ENCODE measurements around the gene TUFT1.
A peak's percentile ranks its signal among the peaks of the same experiment; 100 is the strongest.

Gene TUFT1, protein sequence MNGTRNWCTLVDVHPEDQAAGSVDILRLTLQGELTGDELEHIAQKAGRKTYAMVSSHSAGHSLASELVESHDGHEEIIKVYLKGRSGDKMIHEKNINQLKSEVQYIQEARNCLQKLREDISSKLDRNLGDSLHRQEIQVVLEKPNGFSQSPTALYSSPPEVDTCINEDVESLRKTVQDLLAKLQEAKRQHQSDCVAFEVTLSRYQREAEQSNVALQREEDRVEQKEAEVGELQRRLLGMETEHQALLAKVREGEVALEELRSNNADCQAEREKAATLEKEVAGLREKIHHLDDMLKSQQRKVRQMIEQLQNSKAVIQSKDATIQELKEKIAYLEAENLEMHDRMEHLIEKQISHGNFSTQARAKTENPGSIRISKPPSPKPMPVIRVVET

DNA sequence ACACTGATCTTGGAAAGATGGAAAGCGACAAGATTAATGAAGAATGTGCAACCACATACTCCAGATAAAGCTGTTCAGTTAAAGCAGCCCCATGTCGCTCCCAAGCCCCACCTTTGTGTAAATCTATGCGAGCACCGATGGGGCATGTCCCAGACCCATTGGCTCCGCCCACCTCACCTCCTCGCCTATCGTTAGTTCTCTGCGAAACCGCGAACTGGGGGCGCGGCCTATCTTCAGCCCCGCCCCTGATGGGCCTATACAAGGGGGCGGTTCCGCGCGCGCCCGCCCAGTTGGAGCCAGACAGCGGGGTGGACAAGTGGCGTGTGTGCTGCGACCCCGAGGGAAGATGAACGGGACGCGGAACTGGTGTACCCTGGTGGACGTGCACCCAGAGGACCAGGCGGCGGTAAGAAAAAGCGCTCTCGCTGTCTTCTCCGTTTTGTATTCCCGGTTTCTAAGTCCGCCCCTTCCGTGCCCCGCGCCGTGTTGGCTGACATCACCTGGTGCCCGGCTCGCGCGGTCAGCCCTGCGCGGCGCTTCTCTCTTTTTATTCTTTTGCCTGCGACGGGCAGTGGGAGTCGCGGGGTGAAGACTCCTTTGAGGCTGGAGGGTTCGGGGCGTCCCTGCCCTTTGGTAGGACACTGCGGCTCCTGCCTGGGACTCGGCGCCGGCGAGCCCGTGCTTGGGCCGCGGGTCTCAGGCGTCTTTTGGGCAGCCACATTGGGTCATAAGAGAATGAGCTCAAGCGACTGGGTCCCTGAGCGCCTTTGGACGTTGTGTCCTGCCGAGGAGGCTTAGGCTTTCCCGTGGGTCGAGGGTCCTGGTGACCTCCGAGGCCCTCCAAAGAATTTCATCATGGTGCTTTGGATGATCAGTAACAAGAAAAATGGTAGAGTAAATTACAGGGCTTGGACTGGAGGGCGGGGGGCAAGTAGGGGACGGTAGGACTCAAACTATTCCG is at the start of gene TUFT1:
TUFT1 (plus strand) TSS at position 289 of the 961 bp plus-strand sequence; CDS start at position 347, 58 bp downstream.
- peak; percentile 95 for DNase-seq

DNA sequence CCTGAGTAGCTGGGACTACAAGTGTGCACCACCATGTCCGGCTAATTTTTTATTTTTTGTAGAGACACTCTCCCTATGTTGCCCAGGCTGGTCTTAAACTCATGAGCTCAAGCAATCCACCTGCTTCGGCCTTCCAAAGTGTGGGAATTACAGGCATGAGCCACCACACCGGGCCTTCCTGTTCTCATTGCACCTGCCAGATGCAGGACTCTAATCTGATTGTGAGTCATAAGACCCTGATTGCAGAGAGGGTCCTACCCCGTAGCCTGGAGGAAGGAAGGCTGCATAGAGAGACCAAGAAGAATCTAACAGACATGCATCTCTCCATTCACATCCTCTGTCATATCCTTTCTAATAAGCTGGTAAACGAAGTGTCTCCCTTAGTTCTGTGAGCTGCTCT is 48.5 kb upstream of the TUFT1 start:
- DNase-seq, result no peak

DNA sequence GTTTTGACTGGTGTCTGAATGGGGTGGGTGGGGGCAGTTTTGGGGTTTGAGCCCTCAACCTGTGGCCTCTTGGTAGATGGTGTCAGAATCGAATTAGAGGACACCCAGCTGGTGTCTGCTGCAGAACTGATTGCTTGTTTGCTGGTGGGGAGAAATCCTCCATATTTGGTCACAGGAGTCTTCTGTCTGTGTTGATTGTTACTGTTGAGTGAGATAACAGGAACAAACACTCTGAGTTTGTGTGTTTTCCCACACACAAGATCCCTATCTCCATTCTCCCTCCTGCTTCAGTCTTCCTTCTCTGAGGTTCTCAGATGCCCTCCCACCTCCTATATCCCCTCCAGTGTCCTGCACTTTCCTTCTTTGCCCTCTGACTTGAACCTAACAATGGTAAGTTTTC is 48.0 kb upstream of the TUFT1 start:
- no peak for DNase-seq

DNA sequence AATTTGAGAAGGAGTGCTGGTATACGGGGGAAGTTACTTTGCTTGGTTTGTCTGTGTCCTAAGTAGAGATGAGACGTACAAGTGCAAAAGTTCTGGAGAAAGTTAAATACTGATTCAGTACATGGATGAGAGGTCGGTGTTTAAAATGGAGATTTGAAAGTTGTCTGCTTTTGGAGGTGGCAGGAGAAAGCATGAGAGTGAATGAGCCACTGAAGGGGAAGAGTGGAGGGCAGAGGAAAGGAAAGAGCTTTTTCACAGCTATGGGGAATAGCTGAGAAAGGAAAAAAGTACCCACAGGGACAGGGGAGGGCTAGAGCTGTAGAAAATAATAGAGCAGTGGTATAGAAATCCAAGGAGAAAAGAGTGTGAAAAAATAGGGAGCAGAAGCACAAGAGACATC is 47.1 kb upstream of the TUFT1 start:
- no peak for DNase-seq

DNA sequence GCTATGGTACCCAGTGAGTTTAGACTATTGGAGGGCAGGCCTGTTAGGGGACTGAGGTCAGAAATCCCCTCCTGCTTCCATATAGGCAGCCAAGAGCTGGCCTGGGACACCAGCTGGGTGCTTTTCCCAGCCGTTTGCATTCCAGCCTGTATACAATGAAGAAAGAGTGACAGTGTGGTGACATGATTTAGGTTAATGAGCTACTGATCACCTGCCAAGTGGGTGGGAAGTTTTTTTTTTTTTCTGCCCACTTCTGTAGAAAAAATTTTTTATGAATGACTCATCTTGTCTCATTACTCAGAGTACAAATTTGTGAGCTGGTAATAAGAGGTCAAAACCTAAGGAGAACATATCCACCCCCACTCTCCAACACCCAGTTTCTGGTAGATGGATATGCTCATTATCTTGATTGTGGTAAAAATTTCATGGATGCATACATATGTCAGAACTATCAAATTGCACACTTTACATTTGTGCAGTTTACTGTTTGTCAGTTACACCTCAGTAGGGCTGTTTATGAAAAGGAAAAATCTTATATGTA is 45.3 kb upstream of the TUFT1 start:
- no peak for DNase-seq

DNA sequence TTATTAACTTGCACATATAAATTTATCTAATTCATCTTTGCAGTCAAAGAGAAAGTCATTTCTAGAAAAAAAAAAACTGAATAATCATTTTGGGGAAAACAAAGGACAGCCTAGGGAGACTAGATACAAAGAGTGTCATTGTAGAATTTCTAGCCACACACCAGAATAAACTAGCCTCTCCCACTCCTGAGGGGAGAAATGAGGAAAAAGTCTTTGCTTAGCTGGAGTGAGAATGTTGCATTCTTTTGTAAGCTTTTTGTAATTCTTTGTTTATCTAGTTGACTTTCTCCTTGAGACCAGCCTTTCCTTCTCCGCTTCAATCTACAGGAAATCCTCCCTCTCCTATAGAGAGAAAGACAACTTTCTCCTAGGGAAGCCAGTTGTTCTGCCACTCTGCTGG is 44.8 kb upstream of the TUFT1 start:
- DNase-seq, result no peak

DNA sequence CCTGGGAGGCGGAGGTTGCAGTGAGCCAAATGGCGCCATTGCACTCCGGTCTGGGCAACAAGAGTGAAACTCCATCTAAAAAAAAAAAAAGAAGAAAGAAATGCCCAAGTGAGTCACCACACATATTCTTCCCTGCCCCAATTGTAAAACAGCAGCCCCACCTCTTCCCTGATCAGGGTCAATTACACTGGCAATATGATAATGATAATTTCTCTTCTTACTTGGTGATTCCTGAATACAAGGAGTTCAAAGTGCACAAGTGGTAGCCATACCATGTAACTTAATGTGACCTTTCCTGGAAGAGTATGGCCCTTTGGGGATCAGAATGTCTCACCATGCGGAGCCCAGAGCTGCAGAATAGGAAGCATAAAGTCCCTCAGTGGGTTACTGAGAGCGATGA is 40.7 kb upstream of the TUFT1 start:
- DNase-seq, result no peak

DNA sequence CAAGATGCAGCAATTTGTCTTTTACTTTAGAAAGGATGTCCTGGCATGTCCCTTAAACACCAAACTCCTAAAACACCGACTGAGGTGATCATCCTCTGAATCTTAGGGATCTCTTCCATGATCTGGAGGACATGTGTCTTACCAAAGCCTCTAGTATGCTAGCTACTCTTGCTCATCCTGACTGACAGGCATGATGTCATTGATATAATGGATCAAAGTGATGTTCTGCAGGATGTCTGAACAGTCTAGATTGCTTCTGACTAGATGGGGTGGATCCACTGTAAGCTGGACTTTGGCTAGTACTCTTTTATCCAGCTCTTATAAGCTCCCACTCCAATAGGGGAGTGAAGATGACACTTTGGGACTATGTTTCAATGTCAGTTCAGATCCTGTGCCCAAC is 40.2 kb upstream of the TUFT1 start:
- DNase-seq, result no peak

DNA sequence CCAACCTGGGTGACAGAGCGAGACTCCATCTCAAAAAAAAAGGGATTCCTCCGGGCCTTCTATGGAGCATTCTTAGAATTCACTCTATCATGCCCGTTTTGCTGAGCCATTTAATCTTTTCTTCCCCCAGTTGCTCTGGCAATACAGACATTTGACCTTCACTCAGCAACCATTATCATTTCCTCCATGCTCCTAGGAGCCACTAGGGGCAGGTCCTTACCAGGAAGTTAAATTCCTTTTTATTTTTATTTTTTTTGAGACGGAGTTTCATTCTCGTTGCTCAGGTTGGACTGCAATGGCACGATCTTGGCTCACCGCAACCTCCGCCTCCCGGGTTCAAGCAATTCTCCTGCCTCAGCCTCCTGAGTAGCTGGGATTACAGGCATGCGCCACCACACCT is 38.6 kb upstream of the TUFT1 start:
- DNase-seq, result no peak

DNA sequence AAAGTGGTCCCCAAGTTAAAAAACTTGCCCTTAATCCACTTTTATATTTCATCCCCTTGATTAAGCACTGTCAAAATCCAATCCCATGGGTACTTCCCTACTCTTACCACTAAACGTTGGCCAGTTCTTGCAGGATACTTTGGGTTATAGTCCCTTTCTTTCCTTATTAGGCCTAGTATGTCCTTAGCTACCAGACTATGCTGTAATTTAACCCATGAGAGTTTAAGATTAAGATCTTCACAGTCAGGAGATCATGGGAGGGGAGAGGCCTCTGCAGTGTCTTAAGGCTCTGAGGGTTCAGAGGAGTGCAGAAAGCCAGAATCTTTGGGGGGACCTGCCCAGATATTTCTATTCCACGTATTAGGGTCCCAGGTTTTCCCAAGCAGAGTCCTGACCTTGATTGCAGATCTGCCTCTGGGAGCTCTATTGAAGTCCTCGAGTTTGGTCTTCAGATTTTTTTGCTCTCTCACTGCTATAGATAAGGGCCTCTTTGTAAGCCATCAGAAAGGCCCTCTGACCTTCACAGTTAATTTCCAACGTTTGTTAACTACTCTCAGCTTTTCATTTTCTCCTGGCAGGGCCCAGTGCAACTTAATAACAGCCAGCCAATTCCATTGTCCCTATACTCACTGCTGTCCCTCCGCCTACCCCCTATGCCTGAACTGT is 37.9 kb upstream of the TUFT1 start:
- no peak for DNase-seq

DNA sequence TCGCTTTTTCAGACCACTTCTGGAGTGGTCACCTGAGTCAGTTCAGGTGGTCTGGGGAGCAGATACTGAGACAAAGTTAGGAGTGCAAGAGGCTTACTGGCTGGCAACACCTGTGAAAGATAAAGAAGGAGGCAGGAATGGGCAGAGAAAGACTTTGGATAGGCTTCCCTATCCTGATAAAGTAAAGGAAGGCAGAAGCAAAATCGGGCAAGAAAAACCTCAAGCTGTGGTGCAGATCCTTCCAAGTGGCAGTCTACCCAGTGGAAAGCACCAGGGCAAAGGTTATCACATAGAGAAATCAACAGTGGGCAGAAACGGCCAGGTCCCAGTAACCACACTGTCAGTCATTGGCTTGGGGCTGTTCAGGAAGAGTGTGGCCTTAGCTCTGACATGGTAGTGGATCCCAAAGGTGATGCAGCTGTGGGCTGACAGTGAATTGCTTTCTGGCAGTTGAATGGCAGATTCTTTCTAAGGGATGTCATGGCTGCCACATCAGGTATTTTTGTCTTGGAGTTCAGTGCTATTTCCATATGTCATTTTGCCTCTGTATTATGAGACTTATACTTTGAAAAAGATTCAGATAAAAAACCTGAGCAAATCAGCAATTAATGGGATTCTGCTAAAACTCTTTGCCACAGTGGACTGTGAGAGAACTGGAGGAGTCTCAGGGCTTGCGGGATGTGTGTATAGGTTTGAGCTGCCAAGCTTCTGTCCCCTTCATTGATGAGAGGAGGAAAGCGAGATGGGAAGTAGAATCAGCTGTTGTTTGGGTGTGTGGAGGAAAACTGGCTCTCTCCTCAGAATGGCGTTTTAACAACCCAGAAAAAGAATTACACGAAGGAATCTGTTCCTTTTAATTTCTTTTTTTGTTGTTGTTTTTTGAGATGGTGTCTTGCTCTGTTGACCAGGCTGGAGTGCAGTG is 37.0 kb upstream of the TUFT1 start:
- DNase-seq, result no peak

DNA sequence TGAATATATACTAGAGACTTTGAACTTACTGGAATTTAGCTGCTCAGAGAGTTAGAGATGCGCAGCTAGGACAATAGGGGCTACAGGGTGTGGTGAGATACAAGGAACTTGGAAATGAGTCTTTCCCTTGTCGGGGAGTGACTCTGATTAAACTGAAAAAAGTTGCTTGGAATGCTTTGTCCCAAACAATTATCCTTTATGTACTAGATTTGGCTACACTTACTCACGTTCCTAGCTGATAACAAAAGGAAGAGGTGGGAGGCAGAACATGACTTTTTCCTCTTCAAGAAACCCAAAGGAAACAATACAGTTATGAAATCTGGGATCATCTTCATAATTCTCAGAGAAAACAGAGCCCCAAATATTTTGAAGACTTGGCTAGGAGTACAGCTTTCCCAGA is 35.9 kb upstream of the TUFT1 start:
- no peak for DNase-seq

DNA sequence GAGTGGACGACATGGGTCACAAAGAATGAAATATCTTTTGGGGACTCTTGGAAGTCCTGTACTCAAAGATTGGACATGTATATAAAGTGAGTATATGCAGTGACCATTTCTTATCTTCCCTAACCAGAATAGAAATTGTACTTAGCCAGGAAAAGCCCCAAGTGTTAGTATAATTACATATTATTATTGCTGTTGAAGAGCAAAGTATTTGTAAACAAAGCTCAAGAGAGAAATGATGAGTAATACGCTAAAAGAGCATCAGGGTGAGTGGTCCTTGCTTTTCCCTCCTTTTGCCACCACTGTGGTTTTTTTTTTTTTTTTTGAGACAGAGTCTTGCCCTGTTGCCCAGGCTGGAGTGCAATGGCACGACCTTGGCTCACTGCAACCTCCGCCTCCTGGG is 35.4 kb upstream of the TUFT1 start:
- no peak for DNase-seq

DNA sequence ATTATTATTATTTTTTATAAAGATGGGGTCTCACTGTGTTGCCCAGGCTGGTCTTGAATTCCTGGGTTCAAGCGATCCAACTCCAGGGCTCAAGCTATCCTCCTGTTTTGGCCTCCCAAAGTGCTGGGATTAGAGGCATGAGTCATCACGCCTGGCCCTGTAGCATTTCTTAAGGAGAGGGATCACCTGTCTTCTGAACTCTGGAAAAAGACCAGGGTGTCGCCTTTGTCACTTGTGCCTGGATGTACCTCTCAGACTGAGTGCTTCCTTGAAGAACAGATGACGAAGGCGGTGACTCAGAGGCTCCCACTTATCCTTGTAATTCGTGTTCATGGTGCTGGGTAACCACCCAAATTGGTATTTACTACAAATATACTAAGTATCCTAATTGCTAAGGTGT is 31.3 kb upstream of the TUFT1 start:
- DNase-seq, result no peak

DNA sequence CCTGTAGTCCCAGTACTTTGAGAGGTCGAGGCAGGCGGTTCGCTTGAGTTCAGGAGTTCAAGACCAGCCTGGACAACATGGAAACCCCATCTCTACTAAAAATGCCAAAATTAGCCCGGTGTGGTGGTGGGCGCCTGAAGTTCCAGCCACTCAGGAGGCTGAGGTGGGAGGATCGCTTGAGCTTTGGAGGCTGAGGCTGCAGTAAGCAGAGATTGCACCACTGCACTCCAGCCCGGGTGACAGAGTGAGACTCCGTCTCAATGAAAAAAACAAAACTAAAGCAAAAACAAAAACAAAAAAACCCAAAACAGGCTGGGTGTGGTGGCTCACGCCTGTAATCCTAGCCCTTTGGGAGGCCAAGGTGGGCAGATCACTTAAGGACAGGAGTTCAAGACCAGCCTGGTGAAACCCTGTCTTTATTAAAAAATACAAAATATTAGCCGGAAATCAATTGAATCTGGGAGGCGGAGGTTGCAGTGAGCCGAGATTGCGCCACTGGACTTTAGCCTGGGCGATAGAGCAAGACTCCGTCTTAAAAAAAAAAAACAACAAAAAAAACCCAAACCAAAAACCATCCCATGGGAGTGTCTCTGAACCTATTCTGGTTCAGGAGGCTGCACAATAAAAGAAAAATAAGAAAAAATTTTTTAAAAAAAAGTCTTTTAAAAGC is 30.6 kb upstream of the TUFT1 start:
- no peak for DNase-seq

DNA sequence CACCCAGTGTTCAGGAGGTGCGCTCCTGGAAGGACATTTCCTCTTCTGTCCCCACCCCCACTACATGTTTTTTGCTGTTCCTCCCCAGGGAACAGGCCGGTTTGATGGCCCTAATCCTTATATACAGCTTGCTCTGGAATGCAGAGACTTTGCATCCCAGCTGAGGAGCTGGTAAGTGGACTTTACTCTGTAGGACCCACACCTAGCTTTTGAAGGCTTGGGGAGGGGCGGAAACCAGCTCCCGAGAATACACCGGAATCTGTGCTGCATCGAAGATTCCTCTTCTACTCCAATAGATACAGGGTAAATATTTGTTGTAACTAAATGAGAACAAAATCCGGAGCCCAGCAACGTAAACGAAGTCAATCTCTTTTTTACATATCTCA is 30.1 kb upstream of the TUFT1 start:
- DNase-seq, result no peak

DNA sequence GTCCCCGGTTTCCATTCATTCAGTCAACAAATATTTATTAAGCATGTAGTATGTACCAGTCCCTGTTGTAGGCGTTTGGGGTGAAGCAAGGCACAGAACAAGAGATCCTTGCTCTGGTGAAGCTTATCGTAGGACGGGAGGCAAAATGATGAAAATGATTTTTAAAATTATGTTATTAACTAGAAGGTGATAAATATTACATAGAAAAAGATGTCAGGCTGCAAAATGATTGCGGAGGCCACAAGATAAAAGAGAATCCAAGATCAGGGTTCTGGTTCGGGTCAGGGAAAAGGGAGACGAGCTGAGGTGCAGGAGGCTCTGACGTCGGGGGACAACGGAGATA is 29.5 kb upstream of the TUFT1 start:
- no peak for DNase-seq

DNA sequence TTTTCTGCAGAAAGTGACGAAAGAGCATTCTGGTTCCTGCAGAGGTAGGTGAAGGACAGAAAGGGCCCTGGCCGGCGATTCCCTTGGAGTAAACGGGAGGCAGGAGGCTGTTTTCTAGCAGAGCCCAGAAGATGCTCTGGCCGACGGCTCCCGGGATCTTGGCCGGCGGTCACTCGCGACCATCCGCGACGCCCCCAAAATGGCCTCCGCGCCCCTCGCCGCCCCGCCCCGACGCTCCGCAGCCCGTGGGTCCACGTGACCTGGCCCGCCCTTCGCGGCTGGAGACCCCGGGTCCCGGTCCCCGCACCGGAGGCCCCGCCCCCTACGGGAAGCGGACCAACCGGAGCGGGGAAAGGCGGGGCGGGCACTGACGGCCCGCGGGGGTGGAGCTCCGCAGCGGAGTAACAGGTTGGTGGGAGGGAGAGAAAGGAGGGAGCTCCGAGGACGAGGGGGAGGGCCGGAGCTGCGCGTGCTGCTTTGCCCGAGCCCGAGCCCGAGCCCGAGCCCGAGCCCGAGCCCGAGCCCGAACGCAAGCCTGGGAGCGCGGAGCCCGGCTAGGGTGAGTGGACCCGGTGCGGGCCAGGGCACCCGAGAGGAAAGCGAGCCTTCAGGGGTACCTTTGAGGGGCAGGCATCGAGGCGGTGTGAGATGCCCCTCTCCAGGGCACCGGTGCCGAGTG is 29.0 kb upstream of the TUFT1 start, which contains the start of gene CGN:
CGN (plus strand) TSS at position 431 of the 679 bp plus-strand sequence. CDS start 7,133 bp downstream, outside the sequence.
- peak; percentile 87 for DNase-seq

DNA sequence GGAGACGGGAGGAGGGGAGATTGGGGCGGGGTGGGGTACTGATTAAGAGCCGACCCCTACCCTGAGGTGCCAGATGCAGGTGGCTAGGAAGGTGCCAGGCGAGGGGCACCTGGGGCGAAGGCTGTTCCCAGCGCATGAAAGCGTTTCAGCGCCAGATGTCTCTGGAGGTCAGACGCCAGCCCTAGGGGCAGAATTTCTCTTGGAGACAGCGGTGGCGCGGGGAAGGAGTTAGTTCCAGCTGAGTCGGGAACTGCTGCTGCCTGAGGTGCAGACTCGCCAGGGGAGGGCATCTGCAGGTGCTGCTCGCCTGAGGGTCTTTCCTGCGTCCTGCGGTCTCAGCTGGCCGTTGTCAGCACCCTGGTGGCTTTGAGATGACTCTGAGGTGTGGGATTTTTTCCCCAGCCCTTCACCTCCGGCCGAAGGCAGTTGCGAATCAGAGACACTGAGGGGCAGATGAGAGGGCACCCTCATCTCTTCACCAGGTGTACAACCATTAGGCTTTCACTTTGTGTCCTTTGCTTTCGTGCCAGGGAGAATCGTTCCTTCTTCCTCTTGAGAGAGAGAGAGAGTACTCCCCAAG is 28.4 kb upstream of the TUFT1 start:
- DNase-seq, result peak; percentile 19

DNA sequence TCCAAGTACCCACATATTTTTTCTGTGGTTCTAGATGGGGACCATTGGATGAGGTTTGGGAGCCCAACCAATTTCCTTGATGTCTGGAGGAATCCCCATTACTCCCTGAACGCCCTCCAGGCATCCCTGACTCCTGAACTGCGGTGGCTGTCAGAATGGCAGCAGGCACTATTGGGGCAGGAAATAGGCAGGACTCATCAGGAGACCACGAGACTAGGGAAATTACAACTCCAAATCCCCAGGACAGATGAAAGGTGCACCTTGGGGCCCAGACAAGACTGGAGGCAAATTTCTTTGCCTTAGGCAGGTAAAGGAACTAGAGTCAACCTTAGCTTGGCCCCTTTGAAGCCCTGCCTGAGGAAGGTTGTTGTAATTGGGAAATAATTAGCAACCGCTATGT is 27.8 kb upstream of the TUFT1 start:
- DNase-seq, result no peak
